NCI-H1417 treated with DMSO at 0.1 percent for 48 hours (cell line): ENCODE results near the gene TMED5.
"Not testable (repeated sequence)": the region's sequence is repeated elsewhere in the genome, so short reads cannot be mapped to it uniquely, and the experiment has no call there.

Source experiments
- DNase-seq: peaks from one replicate; lab custom pipeline; 2025; lab: John Stamatoyannopoulos, UW

Gene TMED5

GRCh38 chr1:93171549-93172034 lies 8.6 kb downstream of the TMED5 start:
- no peak for DNase-seq

DNA sequence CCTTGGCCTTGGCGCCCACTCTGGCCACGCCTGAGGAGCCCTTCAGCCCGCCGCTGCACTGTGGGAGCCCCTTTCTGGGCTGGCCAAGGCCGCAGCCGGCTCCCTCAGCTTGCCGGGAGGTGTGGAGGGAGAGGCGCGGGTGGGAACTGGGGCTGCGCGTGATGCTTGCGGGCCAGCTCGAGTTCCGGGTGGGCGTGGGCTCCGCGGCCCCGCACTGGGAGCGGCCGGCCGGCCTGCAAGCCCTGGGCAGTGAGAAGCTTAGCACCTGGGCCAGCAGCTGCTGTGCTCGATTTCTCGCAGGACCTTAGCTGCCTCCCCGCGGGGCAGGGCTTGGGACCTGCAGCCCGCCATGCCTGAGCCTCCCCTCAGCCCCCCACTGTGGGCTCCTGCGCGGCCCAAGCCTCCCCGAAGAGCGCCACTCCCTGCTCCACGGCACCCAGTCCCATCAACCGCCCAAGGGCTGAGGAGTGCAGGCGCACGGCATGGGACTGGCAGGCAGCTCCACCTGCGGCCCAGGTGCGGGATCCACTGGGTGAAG lies 10.0 kb downstream of the TMED5 start:
- DNase-seq: not testable (repeated sequence)

GRCh38 chr1:93167006-93167405 lies 13.2 kb downstream of the TMED5 start:
- no peak for DNase-seq

GRCh38 chr1:93165895-93166294 lies 14.3 kb downstream of the TMED5 start:
- not testable (repeated sequence) for DNase-seq

GRCh38 chr1:93164816-93165215 lies 15.4 kb downstream of the TMED5 start:
- no peak for DNase-seq

DNA sequence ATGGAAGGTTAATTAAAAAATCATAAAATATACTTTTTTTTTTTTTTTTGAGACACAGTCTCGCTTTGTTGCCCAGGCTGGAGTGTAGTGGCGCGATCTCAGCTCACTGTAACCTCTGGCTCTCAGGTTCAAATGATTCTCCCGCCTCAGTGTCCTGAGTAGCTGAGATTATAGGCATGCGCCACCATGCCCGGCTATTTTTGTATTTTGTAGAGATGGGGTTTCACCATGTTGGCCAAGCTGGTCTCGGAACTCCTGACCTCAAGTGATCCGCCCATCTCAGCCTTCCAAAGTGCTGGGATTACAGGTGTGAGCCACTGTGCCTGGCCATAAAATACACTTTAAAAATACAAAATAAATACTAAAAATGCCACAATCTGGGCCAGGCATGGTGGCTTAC lies 16.9 kb downstream of the TMED5 start:
- DNase-seq: not testable (repeated sequence)

GRCh38 chr1:93159337-93159736 lies 20.9 kb downstream of the TMED5 start:
- DNase-seq: no peak

DNA sequence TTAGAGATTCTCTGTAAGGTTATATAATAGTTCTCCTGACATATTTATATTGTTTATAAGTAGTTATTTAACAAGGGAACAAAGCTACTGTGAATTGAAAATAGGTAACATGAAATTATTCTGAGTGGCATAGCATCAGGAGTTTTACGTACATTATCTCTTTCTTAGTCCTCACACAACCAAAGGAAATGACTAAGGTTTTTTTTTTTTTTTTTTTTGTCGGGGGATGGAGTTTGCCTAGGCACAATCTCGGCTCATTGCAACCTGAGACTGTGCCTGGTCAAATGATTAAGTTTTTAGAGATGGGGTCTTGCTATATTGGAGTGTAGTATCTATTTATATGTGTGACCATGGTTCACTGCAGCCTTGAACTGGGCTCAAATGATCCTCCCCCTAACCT lies 24.9 kb downstream of the TMED5 start:
- no peak for DNase-seq

DNA sequence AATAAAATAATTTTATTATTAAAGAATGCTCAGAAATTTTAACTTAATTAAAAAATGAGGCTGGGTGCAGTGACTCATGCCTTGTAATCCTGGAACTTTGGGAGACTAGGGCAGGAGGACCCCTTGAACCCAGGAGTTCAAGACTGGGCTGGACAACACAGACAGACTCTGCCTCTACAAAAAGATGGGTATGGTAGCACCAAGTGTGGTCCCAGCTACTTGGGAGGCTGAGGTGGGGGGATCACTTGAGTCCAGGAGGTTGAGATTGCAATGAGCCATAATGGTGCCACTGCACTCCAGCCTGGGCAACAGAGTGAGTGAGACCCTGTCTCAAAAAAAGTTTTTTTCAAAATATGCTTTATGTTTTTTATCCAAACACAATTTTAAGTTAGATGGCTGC lies 25.3 kb downstream of the TMED5 start:
- no peak for DNase-seq

DNA sequence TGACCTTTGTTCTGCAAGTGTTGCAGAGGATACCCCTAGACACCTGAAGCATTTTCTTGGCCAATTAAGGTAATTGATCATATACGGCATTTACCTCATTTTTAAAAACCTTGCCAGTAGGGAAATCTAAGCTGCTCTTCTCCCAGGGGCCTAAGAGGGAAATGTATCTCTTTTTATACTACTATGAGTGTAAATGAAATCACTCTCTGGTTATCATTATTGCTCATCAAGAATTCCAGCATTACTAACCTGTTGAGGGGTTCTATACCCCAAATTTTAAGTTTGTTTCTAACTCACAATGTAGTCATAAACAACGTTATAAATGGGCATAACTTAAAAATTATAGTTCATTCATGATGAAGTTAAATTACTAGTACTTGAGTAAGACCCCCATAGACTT lies 27.4 kb downstream of the TMED5 start:
- DNase-seq: no peak

DNA sequence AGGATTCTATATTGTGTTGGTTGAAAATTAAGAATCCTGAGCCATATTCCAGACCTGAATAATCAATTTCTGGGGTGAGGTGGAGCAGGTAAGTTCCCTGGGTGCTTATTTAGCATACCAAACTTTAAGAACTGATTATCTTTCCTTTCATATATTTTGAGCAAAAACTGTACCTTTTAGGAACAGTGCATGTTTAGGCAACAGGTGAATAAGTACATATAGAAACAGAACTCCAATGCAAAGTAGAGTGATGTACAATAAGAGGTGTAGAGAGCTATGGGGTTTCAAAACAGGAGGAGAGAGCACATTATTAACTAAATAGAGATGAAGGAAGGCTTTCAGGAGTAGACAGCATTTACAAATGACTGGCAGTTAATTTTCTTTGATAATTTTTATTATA lies 28.7 kb downstream of the TMED5 start:
- DNase-seq: no peak

GRCh38 chr1:93150729-93151128 lies 29.5 kb downstream of the TMED5 start:
- no peak for DNase-seq

- no peak for DNase-seq
Measured at GRCh38 chr1:93148001-93148400, 32.2 kb downstream of the TMED5 start.

DNA sequence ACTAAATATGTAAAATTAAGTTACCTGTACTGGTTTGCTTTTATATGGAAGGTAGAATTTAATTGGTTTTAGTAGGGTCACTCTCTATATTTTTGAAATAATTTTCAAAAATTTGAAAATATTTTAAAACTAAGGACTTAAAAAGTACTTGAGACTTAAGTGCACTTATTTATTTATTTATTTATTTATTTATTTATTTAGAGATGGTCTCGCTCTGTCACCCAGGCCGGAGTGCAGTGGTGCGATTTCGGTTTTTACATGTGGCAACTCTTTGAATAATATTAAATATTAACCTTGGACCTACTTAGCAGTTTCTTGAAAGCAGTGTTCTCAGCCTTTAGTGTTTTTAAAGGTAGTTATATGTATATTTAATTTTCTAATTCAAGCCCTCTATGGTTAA lies 36.4 kb downstream of the TMED5 start:
- no peak for DNase-seq

GRCh38 chr1:93143136-93143535 lies 37.1 kb downstream of the TMED5 start:
- no peak for DNase-seq

DNA sequence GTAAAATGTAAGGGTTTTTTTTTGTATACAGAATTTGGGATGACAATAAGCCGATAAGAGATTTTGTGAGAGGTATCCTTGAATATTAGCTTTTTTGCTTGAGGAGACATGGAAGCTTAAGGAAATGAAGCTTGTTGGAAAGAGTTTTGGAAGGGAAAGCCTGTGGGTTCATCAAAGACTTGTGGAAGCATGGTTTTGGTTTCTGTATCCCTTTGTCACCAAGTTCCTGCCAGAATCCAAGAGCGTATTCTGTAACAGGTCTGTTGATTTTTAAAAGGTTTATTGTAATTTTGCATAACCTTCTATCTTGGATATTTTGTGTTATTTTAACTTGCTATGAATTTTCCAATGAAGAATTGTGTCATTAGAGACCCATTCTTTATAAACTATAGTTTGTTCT lies 38.1 kb downstream of the TMED5 start:
- DNase-seq: no peak

DNA sequence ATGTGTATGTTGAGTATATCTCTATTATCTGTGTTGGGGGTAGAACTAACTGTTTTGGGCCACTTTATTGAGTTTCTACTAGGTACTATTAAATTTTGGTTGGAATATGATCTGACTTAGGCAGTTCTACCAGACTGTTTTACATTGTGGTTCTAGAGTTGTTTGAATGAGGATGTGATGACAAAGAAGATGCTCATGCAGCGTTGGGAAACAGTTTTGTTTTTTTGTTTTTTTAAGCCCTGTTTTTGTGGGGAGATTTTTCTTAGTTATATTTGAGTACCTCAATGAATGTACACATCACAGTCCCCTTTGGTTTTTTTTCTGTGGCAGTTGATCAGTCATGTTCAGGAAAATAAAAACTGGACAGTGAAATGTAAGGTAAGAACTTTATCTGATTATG lies 40.1 kb downstream of the TMED5 start:
- no peak for DNase-seq

- no peak for DNase-seq
Measured at GRCh38 chr1:93137604-93138292, 42.5 kb downstream of the TMED5 start.

GRCh38 chr1:93136445-93136844 lies 43.8 kb downstream of the TMED5 start:
- DNase-seq: no peak

DNA sequence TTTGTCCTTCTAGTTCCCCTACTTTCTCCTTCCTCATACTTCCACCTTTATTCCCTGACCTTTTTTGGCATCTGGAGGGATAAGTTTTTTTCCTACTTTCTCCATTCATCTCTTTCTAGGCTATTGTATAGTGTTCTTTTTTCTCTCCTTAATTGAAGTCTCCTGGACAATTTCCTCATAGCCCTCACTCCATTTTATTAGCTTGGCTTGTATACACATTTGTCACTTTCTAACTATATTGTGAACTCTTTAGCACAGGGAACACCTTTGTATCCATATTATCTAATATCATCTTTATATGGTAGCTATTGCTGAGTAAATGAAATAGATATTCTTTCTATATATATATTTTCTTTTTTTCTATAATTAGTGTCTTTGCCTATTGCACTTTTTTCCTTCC lies 47.6 kb downstream of the TMED5 start:
- DNase-seq: no peak

DNA sequence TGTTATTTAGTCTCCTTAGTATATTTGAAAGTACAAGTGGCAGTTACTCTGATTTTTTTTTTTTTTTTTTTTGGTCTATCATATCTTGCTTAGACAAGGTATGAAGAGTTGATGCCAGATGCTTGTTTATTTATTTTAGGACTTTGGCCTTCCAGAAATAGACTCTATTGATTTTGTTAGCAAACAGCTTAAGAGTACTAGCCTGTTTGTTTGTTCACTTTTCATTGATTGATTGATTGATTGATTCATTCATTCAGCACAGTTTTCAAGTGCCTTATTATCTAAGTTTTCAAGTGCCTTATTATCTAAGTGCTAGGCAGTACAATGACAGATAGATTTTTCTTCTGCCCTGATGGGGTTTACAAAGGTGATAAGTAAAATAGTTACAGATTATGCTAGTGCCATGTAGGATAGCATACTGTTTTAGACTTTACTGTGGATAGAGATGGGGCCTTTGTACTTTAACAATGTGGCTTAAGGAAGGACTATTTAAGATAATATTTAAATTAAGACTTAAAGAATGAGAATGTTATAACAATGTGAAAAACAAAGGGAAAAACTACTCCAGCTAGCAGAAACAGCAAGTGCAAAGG lies 50.6 kb downstream of the TMED5 start:
- no peak for DNase-seq

GRCh38 chr1:93124556-93125355 lies 55.5 kb downstream of the TMED5 start:
- DNase-seq: no peak
